Lung (tissue), 12 donors: ENCODE measurements around the gene XPC. TPM values are rescaled to one million over a fixed set of nuclear protein-coding genes. Genes with fewer than 3 reads are reported as not detected.

Experiments used
- ATAC-seq: fragments of 200-7000 bp; cut with Tn5 transposase; one replicate; pipeline ENCODE4 v1.9.1; 2020; ENCODE audit warnings: moderate number of reproducible peaks; ENCODE audit not compliant: insufficient read depth, low FRiP score
- DNase-seq, 3 donors: peaks; one replicate each; pipeline ENCODE4 v3.0.0-alpha.2; 2013 to 2017
- H3K27ac ChIP-seq, 2 donors: one replicate each; pipeline ENCODE4 v1.5.1; 2013; ENCODE audit warnings: mild to moderate bottlenecking in 2 of 2, moderate library complexity in 2 of 2, control low read depth in 1 of 2, inconsistent platforms in 1 of 2, low read depth in 1 of 2, low read length in 1 of 2
- H3K27me3 ChIP-seq, 3 donors: one replicate each; pipeline ENCODE4 v1.5.1; 2013; ENCODE audit warnings: low read length in 2 of 3; ENCODE audit not compliant: control insufficient read depth in 3 of 3, insufficient read depth in 3 of 3
- H3K36me3 ChIP-seq, 4 donors: one replicate each; pipeline ENCODE4 v1.5.1; 2013; ENCODE audit warnings: low read length in 4 of 4, mild to moderate bottlenecking in 1 of 4, moderate library complexity in 1 of 4; ENCODE audit not compliant: control insufficient read depth in 4 of 4, insufficient read depth in 4 of 4
- H3K4me1 ChIP-seq, 5 donors: one replicate each; pipeline ENCODE4 v1.5.1; 2013; ENCODE audit warnings: low read length in 5 of 5, mild to moderate bottlenecking in 2 of 5, moderate library complexity in 1 of 5; ENCODE audit not compliant: control insufficient read depth in 5 of 5, insufficient read depth in 5 of 5
- H3K4me3 ChIP-seq: one replicate; pipeline ENCODE4 v1.5.1; 2013; ENCODE audit warnings: mild to moderate bottlenecking, control low read depth, moderate library complexity
- H3K9ac ChIP-seq, 2 donors: one replicate each; pipeline ENCODE4 v1.5.1; 2013; ENCODE audit warnings: low read length in 2 of 2, control low read depth in 1 of 2; ENCODE audit not compliant: insufficient read depth in 1 of 2
- H3K9me3 ChIP-seq, 4 donors: one replicate each; pipeline ENCODE4 v1.5.1; 2013; ENCODE audit warnings: low read length in 3 of 4, mild to moderate bottlenecking in 1 of 4, moderate library complexity in 1 of 4; ENCODE audit not compliant: control insufficient read depth in 4 of 4, insufficient read depth in 3 of 4
- CTCF ChIP-seq: IDR thresholded peaks from 2 replicates; pipeline ENCODE4 v1.5.1; 2012; ENCODE audit warnings: mild to moderate bottlenecking; ENCODE audit errors: control extremely low read depth, extremely low read depth
- WGBS, 2 donors: extraction: QIAGEN DNeasy Blood & Tissue Kit; methylation state at CpG; one replicate each; pipeline ENCODE4 v1.1.7; 2013; 5-methylcytosine and 5-hydroxymethylcytosine counted together
- polyA plus RNA-seq, 2 donors: library from polyadenylated mRNA; stranded (reverse); fragments of 200-250 nt; gene quantifications; one replicate each; pipeline ENCODE4 v1.2.1, GENCODE V29; 2013
- total RNA-seq, 2 donors: library from RNA; depleted of rRNA in 1 of 2; stranded (reverse); fragments of >200 nt in 1 of 2; gene quantifications; one replicate each; pipeline ENCODE4 v1.2.1, GENCODE V29; 2014 to 2021
- donor health status: control.
- donor health status: control.
- donor health status: Bipolar disorder and iron deficiency.
- donor health status: healthy.
- donor health status: DM: yes; HTN: yes; CAD: no.

Gene XPC
- total and polyA plus RNA-seq, 4 donors = 16.4 to 31.9 (median 23.7) TPM

GRCh38 chr3:14210843-14211594 is 32.6 kb upstream of the XPC start:
- ATAC-seq = no peak
- Histone ChIP-seq H3K4me1 (peaks cover 0 to 34% (median 11%) of the 10 kb centered on the region in 5 donors), H3K9me3 (no peaks in the 10 kb centered on the region), H3K27me3 (no peaks in the 10 kb centered on the region), H3K9ac (no peak overlapping the region), H3K36me3 (no peaks in the 10 kb centered on the region), H3K4me3 (no peak overlapping the region), H3K27ac (no peak overlapping the region)
- WGBS, 2 donors = 69 to 79% methylated on average over 4 of the region's 4 CpGs
- TF ChIP-seq CTCF = no peak
- DNase-seq = no peak

GRCh38 chr3:14210290-14210688 is 31.9 kb upstream of the XPC start:
- ATAC-seq = no peak
- DNase-seq = no peak

GRCh38 chr3:14209581-14210289 is 31.3 kb upstream of the XPC start:
- WGBS, 2 donors = 79 to 90% methylated on average over 14 of the region's 14 CpGs
- no peak overlapping the region for H3K9ac ChIP-seq
- no peak overlapping the region for H3K4me3 ChIP-seq
- TF ChIP-seq CTCF = no peak
- DNase-seq (peak; percentile 78 to 89 (median 88)), ATAC-seq (no peak)
- H3K27ac ChIP-seq = no peak overlapping the region
- H3K27me3 ChIP-seq = no peaks in the 10 kb centered on the region
- H3K36me3 ChIP-seq = no peaks in the 10 kb centered on the region
- peaks cover 2 to 38% (median 11%) of the 10 kb centered on the region in 5 donors for H3K4me1 ChIP-seq
- no peaks in the 10 kb centered on the region for H3K9me3 ChIP-seq

More at GRCh38 chr3:14210290-14210688, 31.9 kb upstream of the XPC start:
- Histone ChIP-seq H3K36me3 (no peaks in the 10 kb centered on the region), H3K9ac (no peak overlapping the region), H3K4me3 (no peak overlapping the region), H3K9me3 (no peaks in the 10 kb centered on the region), H3K27ac (no peak overlapping the region), H3K27me3 (no peaks in the 10 kb centered on the region), H3K4me1 (peaks cover 0 to 34% (median 11%) of the 10 kb centered on the region in 5 donors)
- no peak for TF ChIP-seq CTCF
- 69 to 81% methylated on average over 3 of the region's 3 CpGs for WGBS, 2 donors
